ENCODE results near the gene SDHB. TPM values are rescaled to one million over a fixed set of nuclear protein-coding genes. Genes with fewer than 3 reads are reported as not detected.

Gene SDHB
- total and polyA plus RNA-seq, 12 donors = 52.3 to 243 (median 152) TPM

- intact Hi-C loops (cut with DNase I) = no loop called here
- H3K27ac ChIP-seq = no peak overlapping the region
- no peak for TF ChIP-seq POLR2A (IDR thresholded peaks at IDR 0.05)
- TF ChIP-seq, protein P1, sequence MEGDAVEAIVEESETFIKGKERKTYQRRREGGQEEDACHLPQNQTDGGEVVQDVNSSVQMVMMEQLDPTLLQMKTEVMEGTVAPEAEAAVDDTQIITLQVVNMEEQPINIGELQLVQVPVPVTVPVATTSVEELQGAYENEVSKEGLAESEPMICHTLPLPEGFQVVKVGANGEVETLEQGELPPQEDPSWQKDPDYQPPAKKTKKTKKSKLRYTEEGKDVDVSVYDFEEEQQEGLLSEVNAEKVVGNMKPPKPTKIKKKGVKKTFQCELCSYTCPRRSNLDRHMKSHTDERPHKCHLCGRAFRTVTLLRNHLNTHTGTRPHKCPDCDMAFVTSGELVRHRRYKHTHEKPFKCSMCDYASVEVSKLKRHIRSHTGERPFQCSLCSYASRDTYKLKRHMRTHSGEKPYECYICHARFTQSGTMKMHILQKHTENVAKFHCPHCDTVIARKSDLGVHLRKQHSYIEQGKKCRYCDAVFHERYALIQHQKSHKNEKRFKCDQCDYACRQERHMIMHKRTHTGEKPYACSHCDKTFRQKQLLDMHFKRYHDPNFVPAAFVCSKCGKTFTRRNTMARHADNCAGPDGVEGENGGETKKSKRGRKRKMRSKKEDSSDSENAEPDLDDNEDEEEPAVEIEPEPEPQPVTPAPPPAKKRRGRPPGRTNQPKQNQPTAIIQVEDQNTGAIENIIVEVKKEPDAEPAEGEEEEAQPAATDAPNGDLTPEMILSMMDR (IDR thresholded peaks at IDR 0.05) = no peak
- no peak for DNase-seq
- H3K36me3 ChIP-seq (replicated peaks in 1 of 2) = no peaks in the 10 kb centered on the region
- H3K4me3 ChIP-seq = no peak overlapping the region
- no peaks in the 10 kb centered on the region for H3K27me3 ChIP-seq
- WGBS, 4 donors = 69 to 77% (median 75%) methylated on average over 10 of the region's 10 CpGs
- H3K4me1 ChIP-seq (replicated peaks in 1 of 2) = no peaks in the 10 kb centered on the region
- H3K9me3 ChIP-seq (replicated peaks in 1 of 3) = no peaks in the 10 kb centered on the region
These were observed 45.9 kb upstream of the SDHB start for GRCh38 chr1:17099616-17100340.

- H3K9me3 ChIP-seq (replicated peaks in 1 of 3) = no peaks in the 10 kb centered on the region
- 53 to 68% (median 57%) methylated on average over 7 to 13 of the region's 13 CpGs for WGBS, 4 donors
- no peaks in the 10 kb centered on the region for H3K27me3 ChIP-seq
- H3K27ac ChIP-seq = peak overlapping the region in 1 of 5 donors; percentile 55
- H3K36me3 ChIP-seq (replicated peaks in 1 of 2) = no peaks in the 10 kb centered on the region
- intact Hi-C loops (cut with DNase I) = no loop called here
- DNase-seq = peak; percentile 44 to 79 (median 67)
- TF ChIP-seq, protein P1 (IDR thresholded peaks at IDR 0.05) = no peak
- no peak for TF ChIP-seq POLR2A (IDR thresholded peaks at IDR 0.05)
- H3K4me3 ChIP-seq = no peak overlapping the region
- H3K4me1 ChIP-seq (replicated peaks in 1 of 2) = no peaks in the 10 kb centered on the region
These were observed 44.9 kb upstream of the SDHB start for GRCh38 chr1:17098446-17099317.

DNA sequence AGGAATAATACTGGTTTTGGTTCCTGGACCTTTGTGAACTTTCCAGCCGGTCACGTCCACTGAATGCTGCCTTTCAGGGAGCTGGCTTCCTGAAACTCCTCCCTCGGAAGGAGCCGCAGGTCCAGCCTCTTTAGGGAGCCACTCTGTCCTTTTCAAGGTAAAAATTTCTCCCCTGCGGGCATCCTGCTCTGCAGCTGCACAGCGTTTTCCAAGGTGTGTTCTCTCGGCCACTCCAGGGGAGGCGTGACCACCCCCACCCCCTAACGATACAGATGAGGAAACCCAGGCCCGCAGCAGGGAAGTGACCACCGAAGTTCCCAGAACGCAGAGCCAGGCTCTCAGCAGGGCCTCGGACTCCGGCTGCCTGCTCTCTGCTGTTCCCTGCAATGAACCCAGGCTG, 44.0 kb upstream of the SDHB start:
- WGBS, 4 donors = 21 to 61% (median 38%) methylated on average over 4 to 14 of the region's 14 CpGs
- H3K4me3 ChIP-seq = no peak overlapping the region
- intact Hi-C loops (cut with DNase I) = no loop called here

GRCh38 chr1:17097147-17097546, 43.3 kb upstream of the SDHB start:
- intact Hi-C loops (cut with DNase I) = no loop called here
- H3K27ac ChIP-seq = no peak overlapping the region

More for the DNA sequence above, 44.0 kb upstream of the SDHB start:
- no peaks in the 10 kb centered on the region for H3K9me3 ChIP-seq (replicated peaks in 1 of 3)
- TF ChIP-seq POLR2A (IDR thresholded peaks at IDR 0.05) = no peak
- TF ChIP-seq, protein P1 (IDR thresholded peaks at IDR 0.05) = no peak
- peak overlapping the region in 1 of 5 donors; percentile 55 for H3K27ac ChIP-seq
- no peaks in the 10 kb centered on the region for H3K27me3 ChIP-seq
- no peaks in the 10 kb centered on the region for H3K4me1 ChIP-seq (replicated peaks in 1 of 2)
- no peaks in the 10 kb centered on the region for H3K36me3 ChIP-seq (replicated peaks in 1 of 2)
- DNase-seq = no peak

More at GRCh38 chr1:17097147-17097546, 43.3 kb upstream of the SDHB start:
- 78 to 88% (median 80%) methylated on average over 6 to 8 of the region's 8 CpGs for WGBS, 4 donors
- no peaks in the 10 kb centered on the region for H3K27me3 ChIP-seq
- no peak overlapping the region for H3K4me3 ChIP-seq
- H3K4me1 ChIP-seq (replicated peaks in 1 of 2) = no peaks in the 10 kb centered on the region
- no peak for DNase-seq
- H3K9me3 ChIP-seq (replicated peaks in 1 of 3) = no peaks in the 10 kb centered on the region
- no peak for TF ChIP-seq POLR2A (IDR thresholded peaks at IDR 0.05)
- TF ChIP-seq, protein P1 (IDR thresholded peaks at IDR 0.05) = no peak
- H3K36me3 ChIP-seq (replicated peaks in 1 of 2) = no peaks in the 10 kb centered on the region

All from adrenal gland (tissue), 12 donors.